ENCODE results near the gene CDH23. TPM values are rescaled to one million over a fixed set of nuclear protein-coding genes. Genes with fewer than 3 reads are reported as not detected.

CDH23 gene
- total RNA-seq, 1 donor from 2014 or later: 10.3 TPM

DNA sequence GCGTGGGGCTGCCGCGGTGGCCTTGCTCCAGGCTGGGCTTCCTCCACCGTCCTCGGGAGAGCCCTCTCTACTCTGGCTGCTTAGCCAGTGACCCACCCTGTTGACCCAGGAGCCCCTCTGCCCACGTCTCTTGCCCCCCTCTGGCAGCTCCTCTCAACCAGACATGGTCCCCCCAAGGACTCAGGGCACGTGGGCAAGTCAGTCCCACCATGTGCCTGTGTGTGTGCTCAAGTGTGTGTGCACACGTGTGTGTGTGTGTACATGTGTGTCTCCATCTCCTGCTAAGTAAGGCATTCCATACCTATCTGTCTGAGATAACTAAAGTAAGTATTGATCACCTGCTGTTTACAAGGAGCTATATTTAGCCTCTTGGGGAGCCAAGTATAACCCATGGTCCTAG is 221.9 kb downstream of the CDH23 start:
- no peak for TF ChIP-seq POLR2A (IDR thresholded peaks at IDR 0.05)
- TF ChIP-seq, protein P1, sequence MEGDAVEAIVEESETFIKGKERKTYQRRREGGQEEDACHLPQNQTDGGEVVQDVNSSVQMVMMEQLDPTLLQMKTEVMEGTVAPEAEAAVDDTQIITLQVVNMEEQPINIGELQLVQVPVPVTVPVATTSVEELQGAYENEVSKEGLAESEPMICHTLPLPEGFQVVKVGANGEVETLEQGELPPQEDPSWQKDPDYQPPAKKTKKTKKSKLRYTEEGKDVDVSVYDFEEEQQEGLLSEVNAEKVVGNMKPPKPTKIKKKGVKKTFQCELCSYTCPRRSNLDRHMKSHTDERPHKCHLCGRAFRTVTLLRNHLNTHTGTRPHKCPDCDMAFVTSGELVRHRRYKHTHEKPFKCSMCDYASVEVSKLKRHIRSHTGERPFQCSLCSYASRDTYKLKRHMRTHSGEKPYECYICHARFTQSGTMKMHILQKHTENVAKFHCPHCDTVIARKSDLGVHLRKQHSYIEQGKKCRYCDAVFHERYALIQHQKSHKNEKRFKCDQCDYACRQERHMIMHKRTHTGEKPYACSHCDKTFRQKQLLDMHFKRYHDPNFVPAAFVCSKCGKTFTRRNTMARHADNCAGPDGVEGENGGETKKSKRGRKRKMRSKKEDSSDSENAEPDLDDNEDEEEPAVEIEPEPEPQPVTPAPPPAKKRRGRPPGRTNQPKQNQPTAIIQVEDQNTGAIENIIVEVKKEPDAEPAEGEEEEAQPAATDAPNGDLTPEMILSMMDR (IDR thresholded peaks at IDR 0.05): no peak
- no peak for TF ChIP-seq POLR2AphosphoS5 (IDR thresholded peaks at IDR 0.05; ENCODE audit: insufficient read depth in 1 of 2, low read depth in 1 of 2)
- Histone ChIP-seq H3K9me3 (no peaks in the 10 kb centered on the region), H3K4me1 (peaks cover 32% of the 10 kb centered on the region), H3K27me3 (no peaks in the 10 kb centered on the region), H3K36me3 (no peaks in the 10 kb centered on the region), H3K4me3 (no peak overlapping the region), H3K27ac (no peak overlapping the region)
- intact Hi-C loops (cut with DNase I): no loop called here
- no peak for DNase-seq (ENCODE audit: extremely low spot score in 2 of 2)

DNA sequence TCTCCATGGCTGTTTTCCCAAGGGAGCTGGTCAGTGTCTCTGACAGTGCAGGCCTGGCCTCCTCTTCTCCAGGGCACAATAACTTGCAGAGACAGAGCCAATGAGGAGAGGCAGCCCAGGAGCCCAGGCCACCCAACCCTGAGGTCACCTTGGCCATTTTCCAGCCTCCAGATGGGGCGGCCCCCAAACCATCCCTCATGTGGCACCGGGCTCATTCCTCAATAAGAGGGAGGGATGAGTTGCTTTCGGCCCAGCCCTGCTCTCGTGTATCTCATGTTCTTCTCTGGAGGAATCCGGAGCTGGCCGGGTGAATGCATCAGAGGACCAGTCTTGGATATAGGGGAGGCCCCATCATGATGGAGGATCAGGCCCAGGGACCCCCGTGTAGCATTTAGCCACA is 223.9 kb downstream of the CDH23 start:
- Histone ChIP-seq H3K4me1 (peaks cover 35% of the 10 kb centered on the region), H3K27ac (peak overlapping the region; percentile 83), H3K4me3 (no peak overlapping the region), H3K9me3 (no peaks in the 10 kb centered on the region), H3K36me3 (no peaks in the 10 kb centered on the region), H3K27me3 (no peaks in the 10 kb centered on the region)
- no peak for DNase-seq (ENCODE audit: extremely low spot score in 2 of 2)
- intact Hi-C loops (cut with DNase I): no loop called here
- TF ChIP-seq, protein P1 (IDR thresholded peaks at IDR 0.05): no peak

DNA sequence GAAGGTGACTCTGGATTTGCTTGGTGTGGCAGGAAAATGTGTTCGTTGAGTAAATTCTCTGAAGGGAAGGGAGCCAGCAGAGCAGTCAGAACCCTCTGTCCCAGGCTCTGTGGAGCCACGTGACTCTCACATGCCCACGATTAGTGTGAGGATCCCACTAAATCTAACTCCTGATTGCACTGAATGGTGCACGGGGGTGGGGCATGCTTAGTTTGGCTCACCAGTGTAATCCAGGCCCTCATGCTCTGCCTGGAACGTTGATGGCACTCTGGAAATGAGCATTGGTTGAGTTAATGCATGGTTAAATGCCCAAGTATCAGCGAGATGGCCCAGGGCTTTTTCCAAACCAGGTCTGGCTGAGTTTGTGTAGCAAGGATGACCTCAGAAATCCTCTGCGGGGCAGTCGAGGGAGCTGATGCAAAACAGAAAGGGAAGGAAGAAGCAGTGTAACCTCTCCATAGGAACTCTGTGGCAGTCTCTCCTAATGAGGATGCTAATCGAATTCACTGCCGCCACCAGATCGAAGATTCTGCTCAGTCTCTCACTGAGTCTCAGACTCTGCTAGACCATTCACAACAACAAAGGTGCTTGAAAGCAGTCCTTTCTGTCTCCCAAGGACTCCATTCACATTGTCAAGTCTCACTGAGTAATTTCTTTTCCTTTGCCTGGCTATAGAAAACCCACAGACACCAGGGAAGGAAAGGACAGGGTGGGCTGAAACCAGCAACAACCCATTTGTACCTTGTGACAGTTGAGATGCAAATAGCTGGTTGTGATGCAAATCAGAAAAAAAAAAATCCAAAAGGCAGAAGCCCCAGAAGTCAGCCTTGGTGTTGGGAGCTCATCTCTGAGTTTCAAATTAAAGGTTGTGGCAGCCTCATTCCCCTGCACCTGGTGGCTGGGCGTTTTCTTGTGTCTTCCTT is 224.8 kb downstream of the CDH23 start:
- intact Hi-C loops (cut with DNase I): no loop called here
- no peak for DNase-seq (ENCODE audit: extremely low spot score in 2 of 2)
- Histone ChIP-seq H3K4me3 (no peak overlapping the region), H3K27me3 (no peaks in the 10 kb centered on the region), H3K36me3 (no peaks in the 10 kb centered on the region), H3K9me3 (no peaks in the 10 kb centered on the region), H3K27ac (peak overlapping the region; percentile 83), H3K4me1 (peaks cover 35% of the 10 kb centered on the region)
- TF ChIP-seq POLR2AphosphoS5 (IDR thresholded peaks at IDR 0.05; ENCODE audit: insufficient read depth in 1 of 2, low read depth in 1 of 2) (peak; percentile 24 to 55), POLR2A (IDR thresholded peaks at IDR 0.05) (no peak)

DNA sequence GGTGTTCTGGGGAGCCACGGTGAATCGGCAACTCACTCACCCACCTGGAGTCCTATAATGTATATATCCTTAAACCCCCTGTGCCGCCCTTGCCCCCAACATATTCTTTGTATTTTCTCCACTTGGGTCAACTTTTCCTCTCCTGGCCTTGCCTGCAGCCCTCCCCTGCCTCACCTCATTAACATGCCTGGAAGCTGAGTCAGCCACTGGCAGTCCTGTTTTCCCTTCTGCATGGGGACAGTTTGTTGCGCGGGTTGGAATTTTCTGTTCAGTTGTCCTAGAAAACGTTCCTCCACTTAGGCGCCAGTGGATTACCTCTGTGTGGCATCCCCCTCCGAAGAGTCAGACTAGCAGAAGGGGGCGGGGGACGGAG is 225.4 kb downstream of the CDH23 start:
- Histone ChIP-seq H3K9me3 (no peaks in the 10 kb centered on the region), H3K4me3 (no peak overlapping the region), H3K27me3 (no peaks in the 10 kb centered on the region), H3K4me1 (peaks cover 35% of the 10 kb centered on the region), H3K27ac (peak overlapping the region; percentile 83), H3K36me3 (no peaks in the 10 kb centered on the region)
- no peak for DNase-seq (ENCODE audit: extremely low spot score in 2 of 2)
- intact Hi-C loops (cut with DNase I): no loop called here
- TF ChIP-seq POLR2AphosphoS5 (IDR thresholded peaks at IDR 0.05; ENCODE audit: insufficient read depth in 1 of 2, low read depth in 1 of 2) (no peak), POLR2A (IDR thresholded peaks at IDR 0.05) (no peak)
- TF ChIP-seq, protein P1 (IDR thresholded peaks at IDR 0.05): no peak

DNA sequence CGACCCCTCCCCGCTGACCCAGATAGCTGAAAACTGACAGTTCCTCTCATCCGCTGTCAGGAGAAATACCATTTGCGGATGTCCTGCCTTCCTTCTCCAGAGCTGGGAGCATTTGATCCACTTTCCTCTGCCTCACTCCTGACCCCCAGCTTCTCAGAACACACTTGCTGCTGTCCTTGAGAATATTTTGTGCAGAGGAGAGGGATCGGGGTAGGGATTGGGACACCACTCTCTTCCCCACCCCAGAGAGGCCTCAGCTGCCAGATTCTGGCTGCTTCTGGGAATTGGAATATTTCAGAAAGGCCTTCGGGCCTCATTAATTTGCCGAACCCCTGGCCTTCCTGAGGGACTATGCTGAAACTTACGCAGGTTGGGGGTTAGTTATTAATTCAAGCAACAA is 225.9 kb downstream of the CDH23 start:
- no peaks in the 10 kb centered on the region for H3K36me3 ChIP-seq
- peak overlapping the region; percentile 83 for H3K27ac ChIP-seq
- intact Hi-C loops (cut with DNase I): no loop called here
- H3K4me1 ChIP-seq: peaks cover 35% of the 10 kb centered on the region
- no peaks in the 10 kb centered on the region for H3K27me3 ChIP-seq
- TF ChIP-seq POLR2A (IDR thresholded peaks at IDR 0.05) (no peak), POLR2AphosphoS5 (IDR thresholded peaks at IDR 0.05; ENCODE audit: insufficient read depth in 1 of 2, low read depth in 1 of 2) (no peak)
- TF ChIP-seq, protein P1 (IDR thresholded peaks at IDR 0.05): no peak
- H3K9me3 ChIP-seq: no peaks in the 10 kb centered on the region
- H3K4me3 ChIP-seq: no peak overlapping the region
- no peak for DNase-seq (ENCODE audit: extremely low spot score in 2 of 2)

Data from vagina (tissue), 2 donors.